HAP-1 (cell line): Measurements from ENCODE around the gene RPL26.
"Not testable (repeated sequence)": the region's sequence is repeated elsewhere in the genome, so short reads cannot be mapped to it uniquely, and the experiment has no call there.

ENCODE experiments used
- DNase-seq, 2 experiments: peaks; one replicate each; pipeline ENCODE4 v3.0.0-alpha.2; 2016 to 2020; ENCODE audit warnings: low spot score in 2 of 2
- H3K27me3 ChIP-seq: fragments of 250-450 bp; sonication (Bioruptor Pico); 2 replicates; pipeline ENCODE4 v1.5.1; 2020; ENCODE audit warnings: low read depth, mild to moderate bottlenecking, moderate library complexity
- H3K36me3 ChIP-seq: fragments of 250-450 bp; sonication (Bioruptor Pico); replicated peaks from 2 replicates; pipeline ENCODE4 v1.5.1; 2020; ENCODE audit warnings: mild to moderate bottlenecking
- H3K4me1 ChIP-seq: fragments of 250-450 bp; sonication (Bioruptor Pico); 2 replicates; pipeline ENCODE4 v1.5.1; 2020; ENCODE audit warnings: mild to moderate bottlenecking
- H3K4me3 ChIP-seq: fragments of 250-450 bp; sonication (Bioruptor Pico); 2 replicates; pipeline ENCODE4 v1.5.1; 2020; ENCODE audit warnings: mild to moderate bottlenecking, moderate library complexity
- H3K9me3 ChIP-seq: fragments of 250-450 bp; sonication (Bioruptor Pico); 2 replicates; pipeline ENCODE4 v1.5.1; 2020; ENCODE audit warnings: mild to moderate bottlenecking, moderate library complexity
- in situ Hi-C: fragments of 300-500 bp; cut with MboI; formaldehyde crosslinking; loops from 3 replicates; pipeline ENCODE4 v1.14.3; 2020; ENCODE audit warnings: low sequenced_read_pairs, inconsistent platforms, mixed read lengths

Gene RPL26

DNA sequence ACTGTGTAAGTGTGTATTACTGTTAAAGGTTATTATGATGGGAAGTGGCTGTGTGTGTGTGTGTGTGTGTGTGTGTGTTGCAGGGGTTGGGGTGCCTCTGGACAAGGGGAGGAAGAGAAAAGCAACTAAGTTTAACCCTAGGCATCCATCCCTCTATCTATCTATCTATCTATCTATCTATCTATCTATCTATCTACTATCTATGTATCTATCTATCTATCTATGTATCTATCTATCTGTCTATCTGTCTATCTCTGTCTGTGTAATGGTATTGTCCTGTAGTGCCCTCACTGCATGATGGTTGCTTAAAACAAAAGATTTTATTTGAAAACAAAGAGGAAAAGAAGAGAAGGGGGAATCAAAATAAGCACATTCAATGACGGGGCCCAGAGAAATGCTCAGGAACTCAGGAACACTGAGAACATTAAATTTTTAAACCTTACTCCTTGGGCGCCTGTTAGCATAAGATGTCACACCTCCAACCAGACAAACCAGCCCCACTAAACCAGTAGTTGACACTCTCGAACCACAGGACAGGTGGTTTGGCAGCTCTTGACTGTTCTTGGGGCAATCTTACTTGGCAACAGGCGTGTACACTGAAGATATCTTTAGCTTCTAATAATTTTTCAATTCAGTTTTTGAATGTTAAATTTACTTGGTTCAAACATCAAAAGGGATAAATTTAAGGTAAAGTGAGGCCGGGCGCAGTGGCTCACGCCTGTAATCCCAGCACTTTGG lies 5.1 kb upstream of the RPL26 start:
- no peak overlapping the region for H3K4me3 ChIP-seq
- H3K4me1 ChIP-seq, result peaks cover 5% of the 10 kb centered on the region; the same call in 1 of the 2 replicates
- no peaks in the 10 kb centered on the region for H3K9me3 ChIP-seq
- DNase-seq, result no peak
- H3K36me3 ChIP-seq, result no peaks in the 10 kb centered on the region
- H3K27me3 ChIP-seq, result no peaks in the 10 kb centered on the region; the same call in 1 of the 2 replicates
- in situ Hi-C loops, result loop anchor here (10.0 kb wide), 1 partner anchor 357 kb away; the partner anchor contains the start of gene CCDC42

DNA sequence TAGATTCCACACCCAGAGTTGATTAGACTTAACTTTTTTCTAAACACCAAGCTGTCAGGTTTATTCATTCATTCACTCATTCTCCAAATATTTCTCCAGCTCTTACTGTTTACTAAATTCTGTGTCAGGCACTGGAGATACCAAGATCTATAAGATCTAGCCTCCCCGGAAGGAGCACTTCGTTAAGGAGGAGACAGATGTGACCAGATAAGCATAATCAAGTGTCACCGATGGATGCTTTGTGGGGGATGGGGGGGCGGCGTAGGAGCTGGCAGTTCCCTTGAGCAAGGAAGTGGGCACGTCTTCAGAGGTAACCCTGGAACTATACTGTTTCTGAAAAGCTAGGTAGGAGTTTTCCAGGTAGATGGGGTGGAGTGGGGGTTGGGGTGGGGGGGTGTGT lies 3.8 kb upstream of the RPL26 start:
- Histone ChIP-seq H3K4me3 (no peak overlapping the region), H3K9me3 (no peaks in the 10 kb centered on the region), H3K4me1 (peaks cover 6% of the 10 kb centered on the region), H3K27me3 (no peaks in the 10 kb centered on the region; the same call in 1 of the 2 replicates), H3K36me3 (peaks cover 8% of the 10 kb centered on the region)
- in situ Hi-C loops, result loop anchor here (10.0 kb wide), 1 partner anchor 358 kb away; the partner anchor contains the start of gene CCDC42
- DNase-seq, result no peak

GRCh38 chr17:8384801-8385378 lies 1.9 kb upstream of the RPL26 start:
- peaks cover 22% of the 10 kb centered on the region for H3K4me1 ChIP-seq
- H3K36me3 ChIP-seq, result peaks cover 28% of the 10 kb centered on the region
- H3K9me3 ChIP-seq, result no peaks in the 10 kb centered on the region
- no peaks in the 10 kb centered on the region for H3K27me3 ChIP-seq
- H3K4me3 ChIP-seq, result no peak overlapping the region
- DNase-seq, result no peak
- in situ Hi-C loops, result loop anchor here (10.0 kb wide), 1 partner anchor 360 kb away; the partner anchor contains the start of gene CCDC42

DNA sequence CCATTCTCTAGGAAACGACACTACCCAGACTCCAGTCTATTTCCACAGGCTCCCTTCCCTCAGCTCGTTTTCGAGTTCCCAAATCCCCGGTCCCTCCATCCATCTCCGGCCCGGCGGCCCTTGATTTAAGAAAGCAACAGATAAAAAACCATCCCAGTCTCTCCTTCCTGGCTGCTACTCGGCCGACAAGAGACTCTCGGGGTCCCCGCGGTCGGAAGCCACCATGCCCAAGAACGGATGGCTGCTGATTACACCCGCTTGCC lies 182 bp downstream of the RPL26 start:
- Histone ChIP-seq H3K9me3 (no peaks in the 10 kb centered on the region), H3K36me3 (peaks cover 49% of the 10 kb centered on the region), H3K4me1 (peaks cover 22% of the 10 kb centered on the region), H3K27me3 (no peaks in the 10 kb centered on the region), H3K4me3 (peak overlapping the region; percentile 85)
- DNase-seq, result no peak
- in situ Hi-C loops, result loop anchor here (10.0 kb wide), 1 partner anchor 362 kb away; the partner anchor contains the start of gene CCDC42

DNA sequence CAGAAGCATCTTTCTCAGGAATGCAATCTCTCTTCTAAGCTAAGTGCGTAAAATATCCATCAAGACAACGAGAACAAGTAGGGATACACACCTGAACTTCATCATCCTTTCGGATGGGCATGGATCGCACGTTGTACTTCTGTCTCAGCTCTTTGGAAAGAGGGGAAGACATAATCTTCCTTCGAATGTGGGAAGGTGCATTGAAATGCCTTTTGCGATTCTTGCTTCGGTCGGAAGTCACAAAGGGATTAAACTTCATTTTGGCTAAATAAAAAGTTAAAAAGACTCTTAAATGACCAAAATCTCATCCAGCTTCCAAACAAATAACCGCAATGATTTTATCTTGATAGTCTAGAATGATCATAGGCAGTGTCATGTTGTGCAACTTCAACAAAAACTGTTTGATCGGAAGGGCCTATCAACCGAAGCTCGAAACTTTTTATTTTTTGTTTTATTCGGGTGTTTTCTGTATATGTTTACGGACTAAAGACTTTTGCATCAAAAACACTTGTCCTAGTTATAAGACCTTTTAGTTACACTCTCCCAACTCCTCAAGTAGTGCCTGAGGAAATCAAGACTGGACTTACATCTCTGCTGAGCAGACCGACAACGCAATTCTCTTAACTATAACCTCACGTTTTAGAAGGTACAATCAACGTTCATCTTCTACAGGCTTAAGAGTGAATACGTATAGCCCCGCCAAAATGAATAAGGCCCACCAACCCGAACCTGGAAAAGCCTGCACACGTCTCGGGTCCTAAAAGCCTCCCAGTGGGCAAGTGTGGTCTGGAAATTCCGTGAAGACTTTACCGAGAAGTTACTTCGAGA lies 727 bp downstream of the RPL26 start:
- in situ Hi-C loops, result loop anchor here (10.0 kb wide), 1 partner anchor 363 kb away; the partner anchor contains the start of gene CCDC42
- Histone ChIP-seq H3K4me1 (peaks cover 22% of the 10 kb centered on the region), H3K9me3 (no peaks in the 10 kb centered on the region), H3K4me3 (peak overlapping the region; percentile 85), H3K36me3 (peaks cover 54% of the 10 kb centered on the region), H3K27me3 (no peaks in the 10 kb centered on the region)
- DNase-seq, result no peak

DNA sequence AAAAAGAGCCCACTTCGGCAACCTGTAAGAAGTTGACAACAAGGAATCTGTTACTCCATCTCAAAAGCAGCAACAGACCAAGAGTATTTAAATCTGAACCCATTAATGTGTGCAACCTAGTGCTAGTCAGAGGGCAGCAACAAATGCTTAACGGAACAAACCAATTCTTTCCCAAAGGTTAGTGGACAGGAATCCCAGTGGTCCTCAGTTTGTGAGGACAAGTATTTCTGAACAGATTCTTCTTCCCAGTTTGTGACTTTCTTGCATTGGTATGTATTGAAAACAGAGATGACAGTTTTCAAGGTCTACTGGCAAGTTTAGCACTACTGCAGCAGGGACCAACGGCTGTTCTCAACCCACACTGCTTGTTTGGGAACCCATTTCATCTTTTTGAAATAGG lies 2.9 kb downstream of the RPL26 start:
- Histone ChIP-seq H3K4me1 (peaks cover 27% of the 10 kb centered on the region), H3K36me3 (peaks cover 61% of the 10 kb centered on the region), H3K9me3 (no peaks in the 10 kb centered on the region), H3K27me3 (no peaks in the 10 kb centered on the region), H3K4me3 (peak overlapping the region; percentile 85; the same call in 1 of the 2 replicates)
- DNase-seq, result no peak
- in situ Hi-C loops, result loop anchor here (10.0 kb wide), 1 partner anchor 365 kb away; the partner anchor contains the start of gene CCDC42

GRCh38 chr17:8378117-8378516 lies 4.9 kb downstream of the RPL26 start:
- DNase-seq, H3K4me3 ChIP-seq: not testable (repeated sequence)

DNA sequence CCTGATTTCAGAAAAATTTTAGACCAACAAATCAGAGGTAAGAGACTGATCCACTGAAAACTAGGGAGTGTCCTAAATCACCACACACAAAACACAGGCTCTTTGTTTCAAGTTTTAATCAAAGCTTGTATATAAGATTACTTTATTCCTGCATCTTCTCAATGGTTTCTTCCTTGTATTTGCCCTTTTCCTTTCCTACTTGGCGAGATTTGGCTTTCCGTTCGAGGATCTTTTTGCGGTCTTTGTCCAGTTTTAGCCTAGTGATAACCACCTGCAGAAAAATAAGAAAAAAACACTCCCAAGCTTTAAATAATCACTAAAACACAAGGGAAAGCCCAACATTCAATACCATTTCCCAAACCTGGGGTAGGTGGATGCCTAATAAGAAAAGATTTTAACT lies 5.6 kb downstream of the RPL26 start:
- in situ Hi-C loops, result no loop called here
- H3K36me3 ChIP-seq, result peaks cover 60% of the 10 kb centered on the region
- no peaks in the 10 kb centered on the region for H3K9me3 ChIP-seq
- H3K4me1 ChIP-seq, result peaks cover 22% of the 10 kb centered on the region
- H3K4me3 ChIP-seq, result no peak overlapping the region
- DNase-seq, result no peak
- no peaks in the 10 kb centered on the region for H3K27me3 ChIP-seq

More at GRCh38 chr17:8378117-8378516, 4.9 kb downstream of the RPL26 start:
- Histone ChIP-seq H3K4me1 (peaks cover 22% of the 10 kb centered on the region), H3K36me3 (peaks cover 63% of the 10 kb centered on the region)
- H3K9me3 ChIP-seq, in situ Hi-C loops, H3K27me3 ChIP-seq: not testable (repeated sequence)

- Histone ChIP-seq H3K36me3 (peaks cover 51% of the 10 kb centered on the region), H3K4me3 (peak within 1 kb of the TSS; percentile 48), H3K4me1 (peaks cover 17% of the 10 kb centered on the region), H3K9me3 (no peaks in the 10 kb centered on the region), H3K27me3 (no peaks in the 10 kb centered on the region)
- peak; percentile 89 to 98 for DNase-seq
- in situ Hi-C loops, result no loop called here
Observed at GRCh38 chr17:8376271-8377067, 6.5 kb downstream of the RPL26 start, which contains the start of gene KRABD2. Gene KRABD2 (minus strand): TSS chr17:8376704.

- DNase-seq, result peak in 1 of 2 experiments; percentile 39
- H3K9me3 ChIP-seq, result no peaks in the 10 kb centered on the region
- peaks cover 44% of the 10 kb centered on the region for H3K36me3 ChIP-seq
- H3K27me3 ChIP-seq, result no peaks in the 10 kb centered on the region
- in situ Hi-C loops, result no loop called here
- H3K4me1 ChIP-seq, result peaks cover 10% of the 10 kb centered on the region
- peak overlapping the region; percentile 48 for H3K4me3 ChIP-seq
Observed at GRCh38 chr17:8375738-8376259, 7.2 kb downstream of the RPL26 start.

DNA sequence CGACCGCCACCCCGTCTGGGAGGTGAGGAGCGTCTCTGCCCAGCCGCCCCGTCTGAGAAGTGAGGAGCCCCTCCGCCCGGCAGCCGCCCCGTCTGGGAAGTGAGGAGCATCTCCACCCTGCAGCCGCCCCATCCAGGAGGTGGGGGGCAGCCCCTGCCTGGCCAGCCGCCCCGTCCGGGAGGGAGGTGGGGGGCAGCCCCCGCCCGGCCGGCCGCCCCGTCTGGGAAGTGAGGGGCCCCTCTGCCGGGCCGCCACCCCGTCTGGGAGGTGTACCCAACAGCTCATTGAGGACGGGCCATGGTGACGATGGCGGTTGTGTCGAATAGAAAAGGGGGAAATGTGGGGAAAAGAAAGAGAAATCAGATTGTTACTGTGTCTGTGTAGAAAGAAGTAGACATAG lies 9.1 kb downstream of the RPL26 start:
- H3K4me1 ChIP-seq, H3K4me3 ChIP-seq, H3K9me3 ChIP-seq, in situ Hi-C loops, DNase-seq, H3K27me3 ChIP-seq: not testable (repeated sequence)
- H3K36me3 ChIP-seq, result peaks cover 41% of the 10 kb centered on the region

DNA sequence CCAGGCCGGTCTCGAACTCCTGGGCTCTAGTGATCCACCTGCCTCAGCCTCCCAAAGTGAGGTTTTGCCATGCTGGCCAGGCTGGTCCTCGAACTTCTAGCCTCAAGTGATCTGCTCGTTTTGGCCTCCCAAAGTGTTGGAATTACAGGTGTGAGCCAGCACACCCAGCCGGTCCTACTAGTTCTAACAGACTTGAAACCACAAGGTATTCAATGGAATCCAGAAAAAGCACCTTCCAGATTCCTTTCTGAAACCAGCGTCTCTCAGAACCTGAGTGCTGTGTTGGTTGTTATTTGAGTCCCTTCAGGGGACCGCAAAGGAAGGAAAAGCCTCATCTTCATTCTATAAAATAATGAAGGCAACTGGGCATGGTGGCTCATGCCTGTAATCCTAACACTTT lies 10.6 kb downstream of the RPL26 start:
- peaks cover 29% of the 10 kb centered on the region for H3K36me3 ChIP-seq
- H3K9me3 ChIP-seq, result no peaks in the 10 kb centered on the region
- H3K27me3 ChIP-seq, result no peaks in the 10 kb centered on the region
- H3K4me3 ChIP-seq, result no peak overlapping the region
- DNase-seq, result no peak
- in situ Hi-C loops, result no loop called here
- peaks cover 5% of the 10 kb centered on the region; the same call in 1 of the 2 replicates for H3K4me1 ChIP-seq

DNA sequence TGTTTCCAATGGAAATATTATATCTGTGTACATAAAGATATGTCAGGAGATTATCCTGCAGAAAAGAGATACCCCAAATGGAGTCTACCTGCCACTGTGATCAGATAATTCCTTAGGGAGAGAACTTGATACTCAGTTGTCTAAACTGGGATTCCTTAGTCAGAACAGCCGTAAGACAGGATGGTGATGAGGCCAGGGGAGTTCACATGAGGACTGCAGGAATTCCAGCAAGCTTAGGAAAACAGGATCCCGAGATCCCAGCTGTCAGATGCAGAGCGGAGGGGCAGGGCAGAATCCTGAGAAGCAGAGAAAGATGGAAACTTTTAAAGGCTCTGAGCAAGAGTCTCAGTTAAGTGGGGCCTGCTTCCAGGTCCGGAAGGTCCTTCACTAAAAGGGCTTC lies 11.2 kb downstream of the RPL26 start:
- no peak overlapping the region for H3K4me3 ChIP-seq
- peaks cover 1% of the 10 kb centered on the region; the same call in 1 of the 2 replicates for H3K4me1 ChIP-seq
- in situ Hi-C loops, result no loop called here
- no peaks in the 10 kb centered on the region for H3K27me3 ChIP-seq
- no peaks in the 10 kb centered on the region for H3K9me3 ChIP-seq
- peaks cover 23% of the 10 kb centered on the region for H3K36me3 ChIP-seq
- DNase-seq, result no peak
